Endothelial cell of umbilical vein (primary cell): ENCODE data around the gene HTR3D. TPM values are rescaled to one million over a fixed set of nuclear protein-coding genes. Genes with fewer than 3 reads are reported as not detected.
A peak's percentile ranks its signal among the peaks of the same experiment; 100 is the strongest.

Experiments used
- BruUV-seq: library from RNA; stranded (reverse); fragments of 400-500 nt; replicated peaks from 2 replicates; lab custom pipeline; 2021; lab: Mats Ljungman, UMichigan
- CTCF ChIA-PET: fragments of 300-600, 350-600 bp; sonication (Branson Sonifier 250); formaldehyde crosslinking; loops from one replicate; lab custom pipeline; 2021; ENCODE audit warnings: antibody characterized with exemption, inconsistent platforms; lab: Charles Lee
- POLR2A ChIA-PET: fragments of 300-600, 350-600 bp; sonication (Branson Sonifier 250); formaldehyde crosslinking; loops from one replicate; lab custom pipeline; 2021; ENCODE audit warnings: antibody characterized with exemption, inconsistent platforms; lab: Charles Lee
- DNase-seq: peaks from one replicate; pipeline ENCODE4 v3.0.0-alpha.2; 2011; ENCODE audit warnings: low read depth, low spot score
- FAIRE-seq: peaks from 2 replicates; lab custom pipeline; 2011; peaks lifted over from hg19 to GRCh38; lab: Jason Lieb, UNC
- H2AFZ ChIP-seq: 2 replicates; pipeline ENCODE4 v1.6.0; 2012; ENCODE audit warnings: low read depth, low read length, control low read depth, inconsistent platforms
- H3K27ac ChIP-seq: 2 replicates; pipeline ENCODE4 v1.5.1; 2011; ENCODE audit warnings: low read depth, mild to moderate bottlenecking, control low read depth, low read length, moderate library complexity; ENCODE audit not compliant: insufficient read depth
- H3K27me3 ChIP-seq, 2 experiments: 2 replicates each; pipeline versions ENCODE4 v1.6.0 to v1.6.1; 2011; ENCODE audit warnings: low read length in 2 of 2, mixed read lengths in 1 of 2; ENCODE audit not compliant: control insufficient read depth in 2 of 2, insufficient read depth in 2 of 2
- H3K36me3 ChIP-seq, 2 experiments: 2 replicates in 1 of 2; 3 replicates in 1 of 2; pipeline ENCODE4 v1.5.1; 2011; ENCODE audit warnings: low read length in 2 of 2, mild to moderate bottlenecking in 1 of 2, moderate library complexity in 1 of 2; ENCODE audit not compliant: control insufficient read depth in 2 of 2, insufficient read depth in 2 of 2; ENCODE audit errors: extremely low read depth in 1 of 2
- H3K4me1 ChIP-seq: 3 replicates; pipeline ENCODE4 v1.5.1; 2011; ENCODE audit warnings: mild to moderate bottlenecking, low read length; ENCODE audit not compliant: control insufficient read depth, insufficient read depth; ENCODE audit errors: extremely low read depth
- H3K4me2 ChIP-seq: 2 replicates; pipeline ENCODE4 v1.6.1; 2011; ENCODE audit warnings: low read length, control low read depth, mixed read lengths; ENCODE audit not compliant: insufficient read depth
- H3K4me3 ChIP-seq, 3 experiments: fragments of 200-600 bp in 1 of 3; sonication (generic), shearing (Covaris generic) in 1 of 3; replicated peaks in 1 of 3; 2 replicates each; pipeline ENCODE4 v1.5.1; 2011 to 2016; ENCODE audit warnings: control low read depth in 3 of 3, low read length in 3 of 3, mild to moderate bottlenecking in 2 of 3, inconsistent platforms in 1 of 3, low read depth in 1 of 3, moderate library complexity in 1 of 3; ENCODE audit not compliant: insufficient read depth in 1 of 3
- H3K79me2 ChIP-seq: 2 replicates; pipeline ENCODE4 v1.6.0; 2012; ENCODE audit warnings: low read length, inconsistent platforms; ENCODE audit not compliant: control insufficient read depth, insufficient read depth
- H3K9ac ChIP-seq: replicated peaks from 2 replicates; pipeline ENCODE3; 2011; ENCODE audit warnings: low read length, control low read depth; ENCODE audit not compliant: insufficient read depth; ENCODE audit errors: extremely low read depth
- H3K9me1 ChIP-seq: replicated peaks from 3 replicates; pipeline ENCODE4 v1.6.0; 2011; ENCODE audit warnings: mild to moderate bottlenecking, low read length; ENCODE audit not compliant: control insufficient read depth, insufficient read depth; ENCODE audit errors: extremely low read depth
- H3K9me3 ChIP-seq: replicated peaks from 2 replicates; pipeline ENCODE4 v1.5.1; 2012; ENCODE audit warnings: low read length, inconsistent platforms; ENCODE audit not compliant: control insufficient read depth, insufficient read depth
- H4K20me1 ChIP-seq: replicated peaks from 2 replicates; pipeline ENCODE3; 2011; ENCODE audit warnings: mild to moderate bottlenecking, low read length; ENCODE audit not compliant: control insufficient read depth, insufficient read depth; ENCODE audit errors: extremely low read depth
- CTCF ChIP-seq, 2 donors: IDR thresholded peaks; 1 replicate in 1 of 2; 2 replicates in 1 of 2; pipeline ENCODE4 v1.5.1; 2011; ENCODE audit warnings: low read length in 2 of 2, mild to moderate bottlenecking in 2 of 2, moderate library complexity in 2 of 2, control low read depth in 1 of 2, inconsistent platforms in 1 of 2, low read depth in 1 of 2; ENCODE audit not compliant: insufficient read depth in 1 of 2; ENCODE audit errors: extremely low read depth in 1 of 2
- EZH2 ChIP-seq: IDR thresholded peaks from 2 replicates; pipeline ENCODE4 v1.6.1; 2012; ENCODE audit warnings: borderline replicate concordance, low read depth, mild to moderate bottlenecking, moderate library complexity, low read length, inconsistent platforms; ENCODE audit not compliant: severe bottlenecking
- FOS ChIP-seq: IDR thresholded peaks from 2 replicates; pipeline ENCODE4 v1.6.1; 2011; ENCODE audit warnings: mild to moderate bottlenecking, low read length, moderate library complexity, borderline replicate concordance; ENCODE audit not compliant: insufficient read depth
- JUN ChIP-seq: IDR thresholded peaks from 2 replicates; pipeline ENCODE4 v1.6.1; 2011; ENCODE audit warnings: borderline replicate concordance, low read depth; ENCODE audit not compliant: insufficient read length, insufficient read depth
- MYC ChIP-seq: IDR thresholded peaks from one replicate; pipeline ENCODE4 v1.6.1; 2011; ENCODE audit warnings: mild to moderate bottlenecking, low read depth, low read length
- POLR2A ChIP-seq: IDR thresholded peaks from 2 replicates; pipeline ENCODE4 v1.6.1; 2012; ENCODE audit warnings: low read depth, mild to moderate bottlenecking, control low read depth, low read length
- POLR2AphosphoS5 ChIP-seq: IDR thresholded peaks from 2 replicates; pipeline ENCODE4 v1.6.1; 2012; ENCODE audit warnings: low read depth, mild to moderate bottlenecking, control low read depth, low read length, moderate library complexity; ENCODE audit not compliant: insufficient read depth
- dilution Hi-C: fragments of 300-500 bp; cut with MboI; formaldehyde crosslinking; loops from one replicate; pipeline ENCODE4 v1.15.0; 2019; ENCODE audit warnings: low sequenced_read_pairs; ENCODE audit not compliant: extremely low pct_ligation_motif_present
- intact Hi-C: fragments of 100-400 bp; cut with micrococcal nuclease; formaldehyde crosslinking; loops from one replicate; pipeline ENCODE4 v1.10.0; 2022
- polyA plus RNA-seq, 4 experiments: library from polyadenylated mRNA; depleted of rRNA in 3 of 4; stranded (reverse) in 3 of 4; unstranded in 1 of 4; fragments of >200 nt; gene quantifications; 2 replicates each; pipeline versions ENCODE4 v1.2.1 to v1.2.3, GENCODE V29; 2011 to 2012; ENCODE audit warnings: missing spikeins in 1 of 4
- total RNA-seq: library from RNA; stranded (reverse); gene quantifications from 2 replicates; pipeline ENCODE4 v1.2.3, GENCODE V29; 2021
- TF ChIP-seq, protein P1 (sequence below): IDR thresholded peaks from 2 replicates; pipeline ENCODE4 v1.6.1; 2011; ENCODE audit not compliant: insufficient read depth, insufficient read length

HTR3D gene
- total and polyA plus RNA-seq, 2 donors (not counting 3 experiments of a cell fraction or from before 2014, with no cell fraction given) = not detected

- no peaks in the 10 kb centered on the region for H4K20me1 ChIP-seq
- dilution Hi-C loops = no loop called here
- peak overlapping the region in 2 of 3 experiments; percentile 48 to 59 for H3K4me3 ChIP-seq
- H3K36me3 ChIP-seq = no peaks in the 10 kb centered on the region
- no peak for DNase-seq
- peak overlapping the region; percentile 87 for H2AFZ ChIP-seq
- intact Hi-C loops = loop anchor here (2.0 to 5.0 kb wide), 2 partner anchors 166 to 224 kb away; no protein-coding TSS in a partner anchor
- H3K4me2 ChIP-seq = peak overlapping the region; percentile 19
- H3K9me1 ChIP-seq = no peaks in the 10 kb centered on the region
- H3K9me3 ChIP-seq = no peaks in the 10 kb centered on the region
- ChIA-PET POLR2A (interaction anchor here (0.6 kb wide), 1 partner anchor 12 kb away, joined by 3 read pairs; no protein-coding TSS in a partner anchor), CTCF (interaction anchor here (0.6 to 4.5 kb wide), 15 partner anchors 11 to 134 kb away, joined by 3 to 31 read pairs (median 4); partner anchors contain the start of gene PARL)
- peak overlapping the region; percentile 25 for H3K9ac ChIP-seq
- peaks cover 7% of the 10 kb centered on the region for H3K4me1 ChIP-seq
- no peak overlapping the region for H3K27ac ChIP-seq
- TF ChIP-seq JUN (no peak), MYC (no peak), POLR2AphosphoS5 (no peak), FOS (no peak), CTCF (IDR thresholded peaks at IDR 0.05; ENCODE audit: extremely low read depth in 1 of 2, insufficient read depth in 1 of 2, low read depth in 1 of 2, low read length in 2 of 2) (no peak), EZH2 (no peak), POLR2A (no peak)
- TF ChIP-seq, protein P1, sequence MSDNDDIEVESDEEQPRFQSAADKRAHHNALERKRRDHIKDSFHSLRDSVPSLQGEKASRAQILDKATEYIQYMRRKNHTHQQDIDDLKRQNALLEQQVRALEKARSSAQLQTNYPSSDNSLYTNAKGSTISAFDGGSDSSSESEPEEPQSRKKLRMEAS = no peak
- no TSS peak for BruUV-seq
- peaks cover 2% of the 10 kb centered on the region for H3K79me2 ChIP-seq
- peaks cover 5 to 7% of the 10 kb centered on the region in 2 experiments for H3K27me3 ChIP-seq
- no peak for FAIRE-seq
Observed at GRCh38 chr3:184018424-184018973, 13.0 kb upstream of the HTR3D start.
